ENCODE measurements around the gene GATAD2A.
"Not testable (repeated sequence)": the region's sequence is repeated elsewhere in the genome, so short reads cannot be mapped to it uniquely, and the experiment has no call there.

GATAD2A gene

DNA sequence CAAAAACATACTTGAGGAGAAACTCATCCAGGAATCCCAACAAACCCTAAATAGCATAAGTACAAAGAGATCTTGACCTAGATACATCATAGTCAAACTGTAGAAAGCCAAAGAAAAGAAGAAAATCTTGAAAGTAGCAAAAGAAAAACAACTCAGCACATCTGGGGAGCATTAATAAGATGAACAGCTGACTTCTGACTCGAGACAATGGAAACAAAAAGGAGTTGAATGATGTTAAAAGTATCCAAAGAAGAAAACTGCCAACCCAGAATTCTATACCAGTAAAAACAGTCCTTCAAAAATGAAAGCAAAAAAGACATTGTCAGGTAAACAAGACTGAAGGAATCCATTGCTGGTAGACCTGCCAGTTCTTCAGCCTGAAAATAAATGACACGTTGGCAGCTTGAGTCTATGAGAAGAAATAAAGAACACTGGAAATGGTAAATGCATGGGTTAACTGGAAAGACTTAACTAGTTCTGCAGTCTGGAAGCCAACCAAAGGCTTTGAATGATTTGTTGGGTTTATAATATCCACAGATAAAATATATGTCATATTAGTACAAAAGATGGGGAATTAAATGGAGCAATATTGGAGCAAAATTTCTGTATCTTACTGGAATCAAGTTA lies 63.1 kb downstream of the GATAD2A start:
- no peak for DNase-seq (ENCODE audit: low spot score)

DNA sequence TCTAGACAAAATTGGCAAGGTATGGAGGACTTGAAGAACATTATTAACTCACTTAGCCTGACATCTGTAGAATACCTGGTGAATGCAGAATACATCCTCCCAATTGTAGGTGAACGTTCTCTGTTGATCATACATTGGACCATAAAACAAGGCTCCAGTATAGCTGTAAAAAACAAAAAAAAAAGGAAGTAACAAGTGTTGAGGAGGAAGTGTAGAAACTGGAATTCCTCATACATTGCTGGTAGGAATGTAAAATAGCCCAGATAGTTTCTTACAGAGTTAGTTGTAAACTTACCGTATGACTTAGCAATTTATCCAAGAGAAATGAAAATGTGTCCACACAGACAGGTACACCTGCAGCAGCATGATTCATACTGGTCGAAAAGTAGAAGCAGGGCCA lies 65.1 kb downstream of the GATAD2A start:
- no peak for DNase-seq (ENCODE audit: low spot score)

DNA sequence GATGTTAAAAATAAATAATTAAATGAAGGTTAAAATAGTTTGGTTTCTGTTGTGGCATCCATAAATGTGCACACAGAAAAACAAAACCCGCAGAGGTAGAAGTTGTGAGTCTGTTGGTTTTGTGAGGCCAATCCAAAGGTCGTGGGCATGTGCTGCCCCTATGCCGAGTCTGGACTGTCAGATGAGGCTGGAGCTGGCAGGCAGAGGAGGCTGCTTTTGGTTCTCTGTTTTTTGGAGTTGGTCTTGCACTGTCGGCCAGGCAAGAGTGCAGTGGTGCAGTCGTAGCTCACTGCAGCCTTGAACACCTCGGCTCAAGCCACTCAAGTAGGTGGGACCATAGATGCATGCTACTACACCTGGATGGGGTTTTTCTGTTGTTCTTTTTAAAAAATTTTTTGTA lies 66.2 kb downstream of the GATAD2A start:
- no peak for DNase-seq (ENCODE audit: low spot score)

DNA sequence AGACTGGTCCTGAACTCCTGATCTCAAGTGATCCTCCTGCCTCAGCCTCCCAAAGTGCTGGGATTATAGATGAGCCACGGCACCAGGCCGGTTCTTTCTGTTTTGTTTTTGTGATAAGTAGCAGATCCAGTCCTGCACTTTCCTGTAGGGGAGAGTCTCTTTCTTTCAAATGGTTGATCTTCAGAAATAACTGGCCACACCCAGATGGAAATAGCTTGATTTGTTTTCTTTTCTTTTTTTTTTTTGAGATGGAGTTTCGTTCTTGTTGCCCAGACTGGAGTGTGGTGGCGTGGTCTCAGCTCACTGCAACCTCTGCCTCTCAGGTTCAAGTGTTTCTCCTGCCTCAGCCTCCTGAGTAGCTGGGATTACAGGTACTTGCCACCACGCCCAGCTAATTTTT lies 66.6 kb downstream of the GATAD2A start:
- DNase-seq (ENCODE audit: low spot score): not testable (repeated sequence)

DNA sequence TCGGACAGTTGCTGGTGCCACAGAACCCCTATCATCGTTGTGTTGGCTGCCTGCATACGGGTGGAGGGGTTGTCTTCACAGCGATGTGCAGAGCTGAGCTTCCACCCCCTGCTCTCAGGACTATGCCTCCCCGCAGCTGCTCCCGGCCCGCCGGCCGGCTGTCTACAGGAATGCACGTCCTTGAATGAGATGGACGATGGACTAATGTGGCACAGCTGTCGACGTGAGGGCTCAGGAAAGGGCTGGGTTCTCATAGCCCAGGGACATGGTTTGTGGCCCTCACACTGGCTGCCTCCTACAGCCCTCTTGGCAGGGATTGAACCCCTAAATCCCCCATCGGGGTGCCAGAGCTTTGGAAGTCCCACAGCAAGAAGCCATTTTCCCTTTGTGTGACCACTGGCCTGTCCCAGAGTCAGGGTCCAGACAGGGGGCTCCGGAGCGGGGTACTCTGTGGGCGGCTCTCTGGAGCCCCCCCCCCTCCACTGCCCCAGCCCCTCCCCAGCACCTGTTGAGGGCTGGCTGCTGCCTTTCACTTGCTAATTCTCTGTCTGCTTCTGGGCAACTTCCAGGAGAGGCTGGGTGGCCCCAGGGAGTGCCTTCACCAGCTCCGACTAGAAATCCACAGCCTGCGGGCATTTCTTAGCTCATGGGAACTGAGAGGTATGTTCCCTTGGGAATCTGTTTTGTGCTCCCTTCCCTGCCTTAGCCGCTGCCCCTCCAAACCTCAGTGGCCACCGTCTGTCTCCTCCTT lies 69.7 kb downstream of the GATAD2A start:
- DNase-seq (ENCODE audit: low spot score): no peak

DNA sequence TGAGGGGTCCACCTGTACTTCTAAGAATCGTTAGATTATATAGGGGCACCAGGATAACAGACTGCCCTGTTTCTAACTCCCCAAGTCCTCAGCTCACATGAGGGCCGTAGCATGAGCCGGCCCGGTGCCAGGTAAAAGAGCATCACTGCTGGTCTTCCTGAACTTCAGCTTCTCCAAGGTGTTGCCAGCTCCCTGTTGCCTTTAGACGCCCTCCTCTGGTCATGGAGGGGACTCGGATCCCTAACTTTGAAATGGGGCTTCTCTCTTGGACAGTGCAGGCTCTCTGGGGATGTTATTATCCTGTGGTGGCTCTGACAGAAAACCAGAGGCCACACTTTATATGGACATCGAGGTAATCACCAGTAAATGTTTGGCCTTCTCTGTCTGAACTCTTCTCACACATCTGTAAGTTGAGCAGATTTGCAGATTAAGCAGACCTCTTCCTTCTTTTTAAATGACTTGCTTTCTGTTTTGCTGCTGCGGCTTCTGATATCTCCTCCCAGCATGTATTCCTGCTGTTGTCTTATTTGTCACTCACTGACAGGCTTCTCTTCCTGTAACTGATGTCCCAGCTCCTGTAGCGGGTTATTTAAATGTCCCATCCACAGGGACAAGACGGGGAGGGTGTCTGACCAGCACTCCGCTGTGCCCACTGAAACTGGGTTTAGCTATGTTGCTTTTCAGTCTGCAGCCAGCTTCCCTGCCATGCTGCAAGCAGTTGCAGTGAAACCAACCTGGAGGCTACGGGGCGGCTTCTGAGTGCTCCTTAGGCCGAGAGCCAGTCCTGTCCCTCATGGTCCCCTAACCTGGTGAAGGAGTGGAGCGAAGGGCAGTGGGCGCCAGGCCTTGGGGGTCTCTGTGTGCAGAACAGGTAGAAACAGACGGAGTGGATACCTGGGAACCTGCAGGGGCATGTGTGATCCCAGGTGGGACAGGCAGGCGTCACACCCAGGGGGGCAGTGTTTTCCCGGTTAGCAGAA lies 70.7 kb downstream of the GATAD2A start:
- no peak for DNase-seq (ENCODE audit: low spot score)

DNA sequence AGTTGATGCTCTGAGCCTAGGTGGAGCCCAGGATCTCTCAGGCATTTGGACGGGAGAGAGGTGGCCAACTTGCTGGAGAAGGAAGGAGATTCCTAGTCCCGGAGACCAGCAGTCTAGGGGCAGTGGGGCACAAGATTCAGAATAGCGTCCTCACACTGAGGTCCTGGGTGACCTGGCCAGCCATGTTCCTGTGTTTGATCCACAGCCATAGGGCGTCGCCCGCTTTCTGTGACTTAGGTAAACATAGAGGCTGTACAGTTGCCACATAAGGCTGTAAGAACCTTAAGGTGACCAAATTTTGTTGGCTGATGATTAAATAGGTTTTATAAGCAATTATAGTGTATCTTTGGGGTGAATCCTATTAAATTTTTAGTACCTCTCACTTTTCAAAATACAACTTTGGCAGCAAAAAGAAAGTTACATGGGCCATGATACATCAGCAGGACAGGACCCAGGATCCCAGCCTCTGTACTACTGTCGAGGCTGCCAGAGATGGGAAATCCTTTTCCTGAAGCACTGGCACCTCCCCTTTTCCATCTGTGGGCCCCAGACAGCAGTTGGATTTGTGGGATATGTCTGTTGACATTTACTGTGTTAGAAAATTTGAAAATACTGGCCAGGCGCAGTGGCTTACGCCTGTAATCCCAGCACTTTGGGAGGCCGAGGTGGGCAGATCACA lies 72.4 kb downstream of the GATAD2A start:
- DNase-seq (ENCODE audit: low spot score): no peak

DNA sequence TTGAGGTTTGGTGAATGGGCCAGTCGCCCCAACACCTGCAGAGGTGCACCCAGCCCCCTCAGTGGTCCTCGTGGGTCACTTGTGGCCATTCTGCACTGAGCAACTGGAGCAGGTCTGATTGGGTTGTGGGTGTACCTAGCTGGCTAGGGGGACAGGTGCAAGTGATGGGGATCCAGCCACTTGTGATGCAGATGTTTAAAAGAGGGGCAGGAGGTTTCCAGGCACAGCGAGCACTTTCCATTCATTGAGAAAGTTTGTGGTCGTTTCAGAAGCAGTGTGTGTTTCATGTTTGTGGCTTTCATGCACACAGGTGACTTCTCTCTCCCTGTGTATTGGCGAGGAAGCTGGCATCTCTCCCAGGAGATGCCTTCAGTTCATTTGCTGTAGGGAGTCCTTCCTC lies 75.2 kb downstream of the GATAD2A start:
- no peak for DNase-seq (ENCODE audit: low spot score)

DNA sequence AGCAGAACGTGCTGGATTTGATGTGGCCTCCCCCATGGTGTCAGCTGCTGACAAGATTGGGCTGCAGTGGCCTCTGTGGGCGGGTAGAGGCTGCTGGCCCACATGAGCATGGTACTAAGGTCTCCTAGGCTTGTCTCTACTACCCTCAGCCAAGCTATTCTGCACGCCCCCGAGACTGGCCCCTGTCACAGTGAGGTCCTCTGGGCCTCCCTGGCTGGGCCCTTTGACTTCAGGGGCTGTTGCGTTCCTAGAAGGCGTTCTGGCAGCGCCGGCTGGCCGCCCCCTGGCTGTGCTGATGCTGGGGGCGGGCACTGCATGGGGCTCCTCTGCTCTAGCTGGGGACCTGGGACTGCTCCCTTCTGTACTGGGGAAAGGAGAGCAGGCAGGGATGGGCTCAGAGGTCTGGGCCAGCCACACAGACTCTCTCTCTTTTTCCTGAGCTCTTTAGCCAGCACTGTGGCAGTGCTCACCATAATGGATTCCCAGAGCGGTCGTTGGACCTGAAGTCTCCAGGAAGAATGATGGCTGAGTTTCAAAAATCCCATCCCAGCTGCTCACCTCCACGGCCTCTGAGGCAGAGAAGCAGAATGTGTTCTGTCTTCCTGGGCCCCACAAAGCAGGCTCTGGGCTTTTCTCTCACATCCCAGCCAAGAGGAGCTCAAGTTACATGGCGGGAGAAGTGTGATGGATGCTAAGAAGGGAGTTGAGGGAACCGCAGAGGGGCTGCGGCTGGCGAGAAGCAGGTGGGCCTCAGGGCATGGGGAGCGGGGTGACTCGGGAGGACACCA lies 77.5 kb downstream of the GATAD2A start:
- no peak for DNase-seq (ENCODE audit: low spot score)

DNA sequence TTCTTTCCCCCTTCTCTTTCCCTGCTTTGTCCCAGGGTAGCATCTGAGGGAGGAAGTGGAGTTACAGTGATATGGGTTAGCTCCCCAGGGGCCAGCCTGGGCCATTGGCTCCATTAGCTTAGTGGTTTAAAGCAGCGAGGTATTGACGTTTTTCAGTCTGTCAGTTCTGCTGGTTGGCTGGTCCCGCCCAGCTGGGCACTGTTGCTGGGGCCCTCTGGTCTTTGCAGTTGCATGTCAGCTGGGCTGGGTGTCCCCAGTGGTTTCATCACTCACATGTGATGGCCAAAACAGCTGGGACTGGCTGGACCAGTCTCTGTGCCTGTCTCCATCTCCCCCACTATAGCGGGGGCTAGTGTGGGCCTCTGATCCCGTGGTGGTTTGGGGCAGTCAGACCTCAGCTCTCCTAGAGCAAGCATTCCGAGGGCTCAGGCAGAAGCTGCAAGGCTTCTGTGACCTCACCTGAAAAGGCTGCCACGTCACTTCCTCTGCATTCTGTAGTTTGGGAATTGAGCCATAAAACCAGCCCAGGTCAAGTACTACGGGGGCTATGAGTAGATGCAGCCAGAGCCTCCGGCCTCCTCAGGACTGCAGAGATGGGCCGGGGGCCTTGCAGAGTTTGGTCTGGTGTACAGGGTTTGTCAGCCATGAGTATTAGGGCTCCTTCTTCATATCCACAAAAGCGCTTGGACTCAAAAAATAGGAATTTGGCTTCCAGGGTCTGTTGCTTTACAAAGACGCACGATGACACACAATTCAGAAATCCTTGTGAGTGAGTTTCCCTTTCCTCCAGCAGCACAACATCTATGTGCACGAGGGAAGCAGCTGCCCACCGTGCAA lies 79.9 kb downstream of the GATAD2A start:
- DNase-seq (ENCODE audit: low spot score): peak; percentile 77

DNA sequence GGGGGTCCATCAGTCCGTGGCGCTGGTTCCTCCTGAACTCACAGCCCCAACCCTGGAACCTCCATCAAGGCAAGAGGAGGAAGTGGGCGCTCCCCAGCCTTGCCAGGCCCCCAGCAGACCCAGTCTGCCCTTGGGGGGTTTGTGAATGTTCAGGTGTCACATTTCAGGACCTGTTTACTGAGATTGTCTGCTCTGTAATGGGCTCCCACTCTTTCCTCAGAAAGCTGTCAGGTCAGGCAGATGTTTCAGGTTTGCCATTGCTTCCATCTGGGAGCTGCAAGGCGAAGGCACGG lies 80.5 kb downstream of the GATAD2A start:
- DNase-seq (ENCODE audit: low spot score): no peak

DNA sequence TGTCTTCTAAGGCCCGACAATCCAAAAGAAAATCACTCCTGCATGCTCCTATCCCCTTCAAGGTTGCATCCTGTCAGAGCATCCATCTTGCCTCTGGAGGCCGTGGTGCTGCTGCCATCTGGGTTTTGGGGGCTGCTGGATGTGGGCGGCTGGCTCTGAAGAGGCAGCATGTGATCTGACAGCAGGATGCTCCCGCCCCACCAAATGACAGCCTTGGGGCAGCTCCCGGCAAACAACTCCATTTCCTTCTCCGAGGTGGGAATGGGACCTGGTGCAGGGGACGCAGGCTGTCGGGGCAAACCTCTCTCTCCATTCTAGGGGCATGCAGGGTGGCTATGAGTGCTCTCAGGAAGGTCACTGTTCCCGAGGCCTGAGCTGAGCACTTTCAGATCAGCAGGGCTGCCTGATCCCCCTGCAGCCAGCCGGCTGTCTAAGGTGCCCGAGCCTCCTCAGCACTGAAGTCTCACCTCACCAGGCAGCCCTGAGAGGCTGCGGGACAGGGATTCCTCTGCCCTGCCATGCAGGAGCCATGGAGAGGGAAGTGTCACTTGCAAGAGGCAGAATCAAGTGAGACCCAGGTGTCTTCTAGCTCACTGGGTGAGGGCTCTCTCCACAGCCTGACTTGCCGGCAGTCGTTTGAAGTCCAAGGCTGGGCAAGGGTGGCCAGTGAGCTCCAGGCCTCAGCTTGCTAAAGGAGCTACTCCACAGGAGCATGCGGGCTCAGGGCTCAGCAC lies 81.0 kb downstream of the GATAD2A start:
- DNase-seq (ENCODE audit: low spot score): no peak

DNA sequence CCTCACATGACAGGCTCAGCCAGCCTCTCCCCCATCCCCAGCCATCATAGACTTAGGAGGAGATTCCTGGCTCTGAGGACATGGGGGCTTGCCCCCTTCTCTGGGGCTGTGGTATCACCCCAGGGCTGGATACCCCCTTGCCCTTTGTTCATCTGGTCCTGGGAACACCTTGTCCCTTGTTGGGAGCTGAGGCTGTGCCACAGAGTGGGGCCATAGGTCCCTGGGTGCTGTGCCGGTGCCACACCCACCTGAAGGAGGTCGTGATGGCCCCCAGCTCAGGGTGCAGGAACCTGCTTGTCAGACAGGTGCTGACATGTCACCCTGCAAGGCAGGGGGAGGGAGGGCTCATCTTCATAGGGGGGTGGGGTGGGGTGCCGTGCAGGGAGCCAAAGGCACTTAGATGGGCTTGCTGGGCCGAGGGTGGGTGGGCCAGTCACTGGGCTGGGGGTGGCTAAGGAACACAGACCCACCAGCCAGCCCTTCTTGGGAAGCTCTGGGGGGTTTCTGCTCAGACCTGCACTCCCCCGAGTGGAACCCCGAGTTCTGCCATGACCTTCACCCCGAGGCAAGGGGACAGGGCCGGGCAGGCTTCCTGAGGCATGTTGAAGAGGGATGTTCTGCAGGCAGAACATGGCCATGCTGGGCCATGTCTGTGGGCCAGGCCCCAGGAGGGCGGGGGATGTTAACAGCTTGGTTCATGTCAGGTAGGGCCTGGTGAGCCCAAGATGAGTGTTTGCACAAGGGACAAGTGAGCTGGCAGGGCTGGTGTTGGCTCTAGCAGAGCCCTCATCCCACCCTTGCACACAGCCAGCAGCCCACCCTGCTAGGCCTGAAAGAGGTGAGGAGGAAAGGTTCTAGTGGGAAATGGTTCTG lies 81.8 kb downstream of the GATAD2A start:
- DNase-seq (ENCODE audit: low spot score): no peak

DNA sequence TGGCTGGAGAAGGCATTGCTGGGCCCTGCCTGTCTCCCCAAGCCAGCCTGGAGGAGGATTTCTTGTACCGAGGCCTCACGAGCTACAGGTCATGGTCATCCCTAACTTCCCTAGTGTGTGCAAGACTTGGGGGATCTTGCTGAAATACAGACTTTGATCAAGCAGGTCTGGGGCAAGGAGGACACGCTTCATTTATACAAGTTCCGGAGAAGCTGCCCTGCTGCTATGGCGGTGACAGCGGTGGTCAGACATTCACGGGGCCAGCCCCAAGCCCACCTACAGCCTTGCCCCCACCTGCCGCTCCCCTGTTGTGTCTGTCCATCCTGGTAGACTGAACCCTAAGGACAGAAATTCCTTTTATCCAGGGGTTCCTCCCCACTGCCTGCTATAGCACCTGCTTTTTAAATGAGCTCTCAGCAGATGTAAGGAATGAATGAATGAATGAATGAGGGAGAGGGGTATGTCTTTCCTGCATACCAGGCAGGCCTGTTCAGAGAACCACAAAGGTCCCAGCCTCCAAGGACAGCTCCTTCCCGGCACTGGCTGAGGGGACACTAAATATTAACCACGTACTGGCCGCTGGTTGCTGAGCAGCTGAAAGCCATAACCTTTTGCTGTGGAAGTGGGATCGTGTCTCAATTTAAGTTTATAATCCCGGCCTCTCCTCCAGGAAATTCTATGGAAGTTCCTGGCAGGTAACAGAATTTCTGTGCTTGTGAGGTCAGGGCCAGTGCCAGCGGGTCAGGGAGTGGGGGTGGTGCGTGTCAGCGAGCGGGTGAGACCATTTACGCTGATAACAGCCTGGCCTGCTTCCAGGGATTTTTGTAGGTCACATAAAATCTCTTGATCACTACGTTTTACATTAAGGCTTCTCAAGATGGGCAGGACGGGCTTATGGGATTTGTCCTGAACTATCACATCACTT lies 82.7 kb downstream of the GATAD2A start:
- no peak for DNase-seq (ENCODE audit: low spot score)

DNA sequence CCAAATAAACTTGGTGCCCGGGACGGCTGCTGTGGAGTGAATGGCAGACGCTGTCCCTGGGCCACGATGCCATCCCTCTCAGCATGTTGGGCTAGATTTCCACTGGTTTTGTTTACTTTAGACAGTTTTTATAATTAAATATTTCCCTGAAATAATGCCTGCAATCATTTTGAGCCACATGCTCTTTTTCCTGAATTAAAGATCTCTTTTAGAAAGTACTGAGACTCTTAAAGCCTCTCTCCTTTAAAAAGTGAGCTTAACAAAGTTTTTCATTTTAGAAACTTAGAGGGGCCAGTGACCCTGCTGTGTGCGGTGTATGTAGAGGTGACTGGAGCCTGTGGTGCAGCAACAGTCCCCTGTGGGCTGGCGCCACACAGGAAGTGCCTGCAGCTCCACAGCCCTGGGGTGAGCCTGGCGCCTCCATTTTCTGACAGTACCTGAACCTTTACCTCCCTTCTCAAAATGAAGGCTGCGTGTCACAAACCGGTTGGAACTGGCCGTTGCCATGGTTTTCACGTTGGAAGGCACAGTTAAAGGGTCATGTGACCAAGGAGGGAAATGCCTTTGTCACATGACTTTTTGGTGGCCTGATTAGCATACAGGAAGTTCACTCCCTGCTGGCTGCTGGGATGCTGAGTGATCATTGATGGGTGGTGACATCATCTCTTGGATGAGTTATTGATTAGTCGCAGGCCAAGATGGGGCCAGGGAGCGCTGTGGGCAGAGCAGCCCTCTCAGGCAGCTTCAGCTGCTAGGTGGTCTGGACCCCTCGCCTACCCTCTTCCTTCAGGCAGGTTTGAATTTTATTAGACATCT lies 83.6 kb downstream of the GATAD2A start:
- peak; percentile 96 for DNase-seq (ENCODE audit: low spot score)

DNA sequence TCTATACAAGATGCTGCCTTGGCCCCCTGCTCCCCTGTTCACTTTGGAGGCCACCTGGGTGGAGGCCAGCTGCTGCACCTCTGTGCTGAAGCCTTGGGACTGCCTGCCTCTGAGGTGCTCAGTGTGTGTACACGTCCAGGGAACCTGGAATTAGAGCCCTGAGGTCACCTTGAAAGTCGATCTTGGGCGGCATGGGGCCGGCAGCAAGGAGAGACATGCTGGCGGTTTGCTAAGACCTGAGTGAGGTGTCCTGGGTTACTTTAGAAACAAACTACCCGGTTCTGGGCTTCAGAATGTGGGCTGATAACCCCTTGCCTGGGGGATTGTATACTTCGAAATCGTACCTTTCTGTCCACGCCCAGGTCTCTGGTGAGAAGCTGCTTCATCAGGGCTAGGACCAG lies 84.3 kb downstream of the GATAD2A start:
- DNase-seq (ENCODE audit: low spot score): no peak

Data from hepatic stellate cell (primary cell).